Measurements from ENCODE around the gene POLRMT. TPM values are rescaled to one million over a fixed set of nuclear protein-coding genes. Genes with fewer than 3 reads are reported as not detected.

The POLRMT gene
- total RNA-seq, 1 donor from 2014 or later = 28.1 TPM

- DNase-seq (ENCODE audit: low read depth, low spot score) = no peak
These were observed 15.0 kb upstream of the POLRMT start for GRCh38 chr19:648305-648704.

DNA sequence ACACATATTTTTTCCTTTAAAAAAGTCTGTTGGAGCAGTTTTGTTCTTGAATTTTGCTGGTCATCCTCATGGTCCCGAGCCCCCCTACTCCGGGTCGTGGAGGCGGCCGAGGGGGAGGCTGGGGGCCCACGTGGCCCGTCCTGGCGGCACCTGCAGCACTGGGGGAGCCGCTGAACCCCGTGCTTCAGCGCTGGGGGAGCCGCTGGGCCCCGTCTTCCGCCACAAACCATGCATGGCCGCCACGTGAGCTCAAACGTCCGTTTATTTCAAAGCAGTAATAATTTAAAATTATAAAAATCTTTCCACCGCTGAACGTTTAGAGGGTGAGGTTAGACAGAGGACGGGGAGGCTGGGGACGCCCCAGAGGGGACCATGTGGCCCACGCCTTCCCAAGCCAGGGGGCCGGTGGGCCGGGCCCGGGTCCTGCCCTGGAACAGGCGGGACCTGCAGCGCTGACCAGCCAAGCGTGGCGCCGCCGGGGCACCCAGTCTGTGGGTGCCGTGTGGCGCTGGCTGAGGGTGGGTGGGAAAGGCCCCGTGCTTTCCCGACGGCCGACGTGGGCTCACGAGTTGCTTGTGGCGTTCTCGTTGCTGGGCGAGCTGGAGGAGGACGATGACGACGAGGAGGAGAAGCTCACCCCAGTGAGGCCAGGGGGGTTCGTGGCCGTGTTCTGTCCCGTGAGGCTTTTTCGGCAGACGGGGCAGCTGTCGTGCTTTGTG is 14.4 kb upstream of the POLRMT start:
- DNase-seq (ENCODE audit: low read depth, low spot score) = no peak

DNA sequence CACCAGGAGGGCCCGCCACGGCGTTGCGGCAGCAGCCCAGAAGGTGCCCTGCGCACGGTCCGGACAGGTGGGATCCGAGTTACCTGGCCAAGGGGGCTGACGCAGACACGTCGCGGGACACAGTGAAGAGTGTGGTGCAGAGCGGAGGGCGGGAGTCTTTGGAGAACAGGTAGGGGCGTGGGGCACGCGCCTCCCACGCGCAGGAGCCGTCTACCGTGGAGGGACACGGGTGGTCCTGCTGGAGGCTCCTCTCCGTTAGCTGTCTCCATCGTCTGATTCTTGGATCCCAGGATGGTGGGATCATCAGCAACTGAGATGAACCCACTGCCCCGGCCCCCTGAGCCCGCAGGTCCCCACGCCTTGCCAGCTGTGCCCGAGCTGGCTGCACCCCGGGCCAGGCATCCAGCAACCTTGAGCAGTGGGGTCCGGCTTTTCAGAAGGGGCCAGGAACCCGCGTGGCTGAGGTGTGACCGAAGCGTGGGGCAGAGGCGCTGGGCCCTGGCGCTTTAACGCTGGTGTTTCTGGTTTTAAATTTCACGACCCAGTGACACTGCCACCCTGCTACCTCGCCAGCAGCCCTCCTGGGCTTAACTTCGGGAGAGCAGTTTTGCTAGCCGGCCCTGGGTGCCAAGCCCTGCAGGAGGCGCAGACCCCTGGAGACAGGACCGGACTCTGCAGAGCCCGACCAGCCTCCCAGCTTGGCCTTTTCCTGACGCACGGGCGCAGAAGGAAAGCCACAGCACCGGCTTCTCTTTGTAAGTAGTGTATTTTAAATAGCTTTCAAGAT is 13.6 kb upstream of the POLRMT start:
- DNase-seq (ENCODE audit: low read depth, low spot score) = no peak

- DNase-seq (ENCODE audit: low read depth, low spot score) = no peak
These were observed 12.8 kb upstream of the POLRMT start for GRCh38 chr19:645912-646778.

DNA sequence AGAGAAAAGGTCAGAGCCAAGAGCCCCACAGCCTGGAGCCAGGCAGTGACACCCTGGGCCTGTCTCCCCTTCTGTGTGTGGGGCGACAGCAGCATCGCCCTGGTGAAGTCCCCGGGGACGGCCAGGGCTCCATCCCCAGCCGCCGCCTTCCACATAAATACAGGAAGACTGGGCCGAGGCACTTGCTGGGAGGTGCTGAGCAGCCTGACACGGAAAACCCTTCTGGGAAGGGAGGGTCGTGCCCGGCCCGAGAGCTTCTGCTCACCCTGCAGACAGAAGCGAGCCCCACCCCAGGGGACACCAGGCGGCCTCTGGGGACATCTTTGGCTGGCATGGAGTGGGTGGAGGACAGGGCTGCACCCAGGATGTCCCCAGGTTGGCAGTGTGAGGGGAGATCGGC is 11.5 kb upstream of the POLRMT start:
- DNase-seq (ENCODE audit: low read depth, low spot score) = no peak

DNA sequence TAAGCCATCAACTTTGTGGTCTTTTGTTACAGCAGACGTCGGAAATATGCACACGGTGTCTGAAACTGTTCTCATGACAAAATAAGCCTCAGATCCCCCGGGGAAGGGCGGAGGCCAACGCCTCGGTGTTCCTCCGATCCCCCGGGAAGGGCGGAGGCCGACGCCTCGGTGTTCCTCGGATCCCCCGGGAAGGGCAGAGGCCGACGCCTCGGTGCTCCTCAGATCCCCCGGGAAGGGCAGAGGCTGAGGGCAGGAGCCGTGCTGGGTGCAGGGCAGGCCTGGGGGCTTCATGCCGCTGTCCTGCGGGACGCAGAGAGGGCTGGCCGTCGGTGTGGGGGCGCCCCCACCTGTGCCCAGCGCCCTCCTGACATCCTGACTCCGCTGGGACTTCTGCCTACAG is 11.0 kb upstream of the POLRMT start:
- no peak for DNase-seq (ENCODE audit: low read depth, low spot score)

GRCh38 chr19:643736-644135 is 10.4 kb upstream of the POLRMT start:
- DNase-seq (ENCODE audit: low read depth, low spot score) = no peak

DNA sequence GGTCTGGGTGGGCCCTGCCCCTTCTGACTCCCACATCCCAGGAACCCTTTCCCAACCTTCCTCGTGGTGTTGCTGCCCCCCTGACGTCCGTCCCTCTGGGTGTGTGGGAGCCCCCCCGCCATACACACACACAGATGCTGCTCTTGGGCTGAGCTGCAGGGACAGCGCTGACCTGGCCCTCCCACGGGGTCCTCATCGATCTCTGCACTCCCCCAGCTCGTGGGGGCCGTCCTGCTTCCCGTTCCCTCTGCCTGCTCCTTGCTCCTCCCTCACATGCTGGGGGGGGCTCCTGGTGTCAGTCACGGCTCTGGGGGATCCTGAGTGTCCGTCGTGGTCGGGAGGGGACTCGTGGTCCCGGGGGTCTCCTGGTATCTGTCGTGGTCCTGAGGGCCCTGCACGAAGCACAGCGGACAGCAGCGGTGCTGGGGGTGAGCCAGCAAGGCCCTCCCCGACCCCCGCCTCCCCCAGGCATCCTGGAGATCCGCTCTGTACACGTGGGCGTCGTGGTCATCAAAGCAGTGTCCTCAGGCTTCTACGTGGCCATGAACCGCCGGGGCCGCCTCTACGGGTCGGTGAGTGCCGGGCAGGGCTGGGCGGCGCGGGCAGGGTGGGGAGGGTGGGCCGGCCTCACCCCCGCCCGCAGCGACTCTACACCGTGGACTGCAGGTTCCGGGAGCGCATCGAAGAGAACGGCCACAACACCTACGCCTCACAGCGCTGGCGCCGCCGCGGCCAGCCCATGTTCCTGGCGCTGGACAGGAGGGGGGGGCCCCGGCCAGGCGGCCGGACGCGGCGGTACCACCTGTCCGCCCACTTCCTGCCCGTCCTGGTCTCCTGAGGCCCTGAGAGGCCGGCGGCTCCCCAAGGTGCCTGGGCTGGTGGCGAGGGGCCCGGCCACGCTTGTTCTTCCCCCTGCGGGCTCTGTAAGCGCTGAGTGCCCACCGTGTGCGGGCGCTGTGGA is 9.7 kb upstream of the POLRMT start:
- no peak for DNase-seq (ENCODE audit: low read depth, low spot score)

GRCh38 chr19:641702-642101 is 8.4 kb upstream of the POLRMT start:
- no peak for DNase-seq (ENCODE audit: low read depth, low spot score)

DNA sequence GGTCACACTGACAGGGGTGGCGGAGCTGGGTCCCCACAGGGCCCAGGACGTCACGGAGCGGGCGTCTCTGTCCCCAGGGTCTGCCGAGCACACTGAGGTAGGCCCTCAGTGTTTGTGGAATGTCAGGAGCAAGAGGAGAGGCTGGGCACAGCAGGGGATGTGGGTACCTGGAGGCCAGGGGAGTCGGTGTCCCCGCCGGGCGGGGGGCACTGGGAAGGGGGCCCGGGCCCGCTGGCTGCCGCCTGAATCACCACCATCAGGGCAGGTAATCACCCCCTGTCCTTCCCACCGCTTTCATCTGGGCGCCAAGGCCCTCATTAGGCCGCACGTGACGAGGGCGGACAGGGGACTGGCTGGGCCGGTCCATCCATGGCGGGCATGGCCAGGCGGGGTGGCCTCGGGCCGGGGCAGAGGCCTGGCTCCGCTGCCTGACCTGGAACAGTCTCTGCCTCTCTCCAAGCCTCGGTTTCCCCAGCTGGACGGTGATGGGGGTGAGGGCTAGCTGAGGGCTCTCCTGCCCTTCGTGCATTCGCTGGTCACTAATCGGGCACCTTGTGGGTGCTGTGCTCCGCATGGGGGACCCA is 7.4 kb upstream of the POLRMT start:
- DNase-seq (ENCODE audit: low read depth, low spot score) = no peak

DNA sequence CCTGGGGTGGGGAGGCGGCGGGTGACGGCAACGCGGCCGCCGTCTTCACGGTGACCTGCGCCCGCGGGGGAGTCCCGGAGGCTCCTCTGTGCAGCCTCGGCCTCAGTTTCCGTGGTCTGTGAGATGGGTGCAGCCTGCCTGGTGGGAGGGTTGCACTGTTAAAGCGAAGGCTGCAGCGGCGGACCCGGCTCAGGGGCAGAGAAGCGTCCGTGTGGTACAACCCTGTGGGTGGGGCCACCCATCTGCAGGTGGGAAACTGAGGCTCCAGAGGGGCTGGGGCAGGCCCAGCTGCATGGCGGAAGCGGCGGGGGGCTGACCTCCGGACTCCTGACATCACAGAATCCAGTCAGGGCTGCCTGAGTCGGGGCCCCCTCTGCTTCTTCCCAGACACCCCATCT is 6.8 kb upstream of the POLRMT start:
- no peak for DNase-seq (ENCODE audit: low read depth, low spot score)

DNA sequence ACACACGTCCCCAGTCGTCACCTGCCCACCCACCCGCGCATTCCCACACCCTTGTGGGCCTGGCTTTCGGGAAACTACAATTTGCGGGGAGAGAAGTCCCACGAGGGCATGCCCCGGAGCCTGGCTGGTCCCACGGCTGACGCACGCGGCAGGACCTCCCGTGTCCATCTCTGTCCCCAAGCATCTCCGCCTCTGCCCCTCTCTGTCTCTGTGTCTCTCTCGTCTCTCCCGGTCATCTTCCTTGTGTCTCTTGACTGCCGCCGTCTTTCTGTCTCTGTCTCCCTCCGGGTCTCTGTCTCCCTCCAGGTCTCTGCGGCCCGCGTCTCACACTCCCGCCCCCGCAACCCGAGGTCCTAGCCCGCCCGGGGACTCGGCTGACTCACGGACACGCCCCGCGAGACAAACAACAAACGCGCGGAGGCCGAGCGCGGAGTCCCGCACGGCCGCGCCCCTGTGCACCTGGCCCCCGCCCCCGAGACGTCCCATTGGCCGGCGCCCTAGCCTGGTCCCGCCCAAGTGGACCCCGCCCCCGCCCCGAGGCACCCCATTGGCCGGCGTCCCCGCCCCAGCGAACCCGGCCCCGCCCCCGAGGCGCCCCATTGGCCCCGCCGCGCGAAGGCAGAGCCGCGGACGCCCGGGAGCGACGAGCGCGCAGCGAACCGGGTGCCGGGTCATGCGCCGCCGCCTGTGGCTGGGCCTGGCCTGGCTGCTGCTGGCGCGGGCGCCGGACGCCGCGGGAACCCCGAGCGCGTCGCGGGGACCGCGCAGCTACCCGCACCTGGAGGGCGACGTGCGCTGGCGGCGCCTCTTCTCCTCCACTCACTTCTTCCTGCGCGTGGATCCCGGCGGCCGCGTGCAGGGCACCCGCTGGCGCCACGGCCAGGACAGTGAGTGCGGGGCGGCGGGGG is 6.2 kb upstream of the POLRMT start, which contains the start of gene FGF22:
FGF22 (plus strand) TSS at position 627 of the 908 bp plus-strand sequence; CDS start at position 674, 47 bp downstream.
- DNase-seq (ENCODE audit: low read depth, low spot score) = peak; percentile 41

DNA sequence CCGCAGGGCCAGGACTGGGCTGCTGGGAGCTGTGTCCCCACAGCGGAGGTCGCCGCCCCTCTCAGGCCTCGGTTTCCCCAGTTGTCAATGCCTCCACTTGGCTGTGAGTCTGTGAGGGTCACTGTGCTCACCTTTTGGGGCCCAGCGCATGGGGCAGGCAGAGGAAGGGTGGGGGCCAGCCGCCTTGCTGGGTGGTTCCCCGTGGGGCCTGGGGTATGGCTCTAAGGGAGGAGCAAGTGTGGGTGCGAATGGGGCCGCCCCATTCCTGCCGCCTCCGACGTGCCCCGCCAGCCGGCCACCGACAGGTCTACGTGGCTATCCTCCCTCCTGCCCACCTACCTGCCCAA is 5.5 kb upstream of the POLRMT start:
- no peak for DNase-seq (ENCODE audit: low read depth, low spot score)

DNA sequence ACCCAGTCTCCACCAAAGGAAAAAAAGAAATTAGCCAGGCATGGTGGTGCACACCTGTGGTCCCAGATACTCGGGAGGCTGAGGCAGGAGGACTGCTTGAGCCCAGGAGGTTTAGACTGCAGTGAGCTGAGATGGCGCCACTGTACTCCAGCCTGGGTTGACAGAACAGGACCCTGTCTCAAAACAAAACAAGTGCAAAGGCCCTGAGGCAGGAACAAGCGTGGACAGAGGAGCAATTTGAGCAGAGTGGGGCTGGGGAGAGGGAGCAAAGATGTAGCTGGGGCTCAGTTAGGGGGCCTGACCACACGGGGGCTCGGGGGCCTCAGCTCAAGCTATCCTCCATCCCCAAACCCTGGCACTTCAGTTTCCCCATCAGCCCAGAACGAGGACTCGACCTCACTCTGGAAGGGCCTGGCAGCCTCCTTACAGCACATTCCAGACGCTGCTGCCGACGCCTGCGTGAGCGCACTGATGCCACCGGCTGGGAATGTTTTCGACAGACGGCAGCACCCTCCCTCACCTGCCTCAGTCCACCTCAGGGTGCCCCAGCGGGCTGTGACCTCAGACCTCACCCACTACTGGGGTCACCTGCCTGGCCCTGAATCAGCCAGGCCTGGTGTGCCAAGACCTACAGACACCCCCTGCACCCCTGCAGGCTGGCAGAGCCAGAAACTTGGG is 1.8 kb upstream of the POLRMT start:
- no peak for DNase-seq (ENCODE audit: low read depth, low spot score)

DNA sequence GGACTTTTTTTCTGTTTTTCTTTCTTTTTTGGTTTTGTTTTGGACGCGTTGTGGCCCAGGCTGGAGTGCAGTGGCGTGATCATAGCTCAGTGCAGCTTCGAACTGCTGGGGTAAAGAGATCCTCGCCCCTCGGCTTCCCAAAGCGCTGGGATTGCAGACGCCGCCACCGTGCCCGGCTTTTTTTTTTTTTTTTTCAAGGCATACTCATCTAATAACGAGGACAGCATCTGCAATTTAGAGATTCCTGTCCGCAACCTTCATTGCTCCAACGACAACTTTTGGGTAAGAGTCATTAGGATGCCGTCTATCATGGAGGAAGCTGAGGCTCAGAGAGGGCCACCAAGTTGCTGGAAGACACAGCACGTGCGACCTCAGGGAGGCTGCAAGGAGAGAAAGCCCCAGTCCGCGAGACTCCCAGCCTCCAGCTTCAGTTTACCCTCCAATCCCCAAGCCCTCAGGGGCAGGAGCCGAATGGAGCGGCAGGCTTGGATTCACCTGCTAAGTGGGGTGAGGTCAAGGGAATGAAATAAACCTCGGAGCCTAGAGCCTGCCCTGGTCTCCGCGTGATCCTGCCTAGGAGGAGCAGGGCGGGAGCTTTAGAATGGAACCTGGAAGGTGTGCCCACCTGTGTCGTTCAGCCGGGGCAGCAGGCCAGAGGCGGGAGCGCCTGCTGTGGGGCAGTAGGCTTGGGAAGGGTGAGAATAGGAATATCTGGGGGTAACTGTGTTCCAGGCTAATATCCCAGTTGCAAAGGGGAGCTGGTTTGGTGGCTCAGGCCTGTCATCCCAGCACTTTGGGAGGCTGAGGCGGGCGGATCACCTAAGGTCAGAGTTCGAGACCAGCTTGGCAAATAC is 676 bp upstream of the POLRMT start:
- no peak for DNase-seq (ENCODE audit: low read depth, low spot score)

- DNase-seq (ENCODE audit: low read depth, low spot score) = no peak
These were observed 714 bp downstream of the POLRMT start for GRCh38 chr19:632579-633067.

GRCh38 chr19:629961-630714 is 3.2 kb downstream of the POLRMT start:
- no peak for DNase-seq (ENCODE audit: low read depth, low spot score)

All from pulmonary artery endothelial cell (primary cell).